GM10266 (cell line): ENCODE measurements around the gene PUM2.

Experiments
- DNase-seq: peaks from one replicate; pipeline ENCODE4 v3.0.0; 2012; ENCODE audit errors: extremely low spot score
- CTCF ChIP-seq: IDR thresholded peaks from 2 replicates; pipeline ENCODE4 v1.5.1; 2012; ENCODE audit warnings: mild to moderate bottlenecking, low read depth; ENCODE audit not compliant: control insufficient read depth, insufficient read depth; ENCODE audit errors: missing control alignments

PUM2 gene

GRCh38 chr2:20366672-20367116 is 16.1 kb upstream of the PUM2 start:
- DNase-seq = no peak
- TF ChIP-seq CTCF = no peak

GRCh38 chr2:20365249-20365817 is 14.7 kb upstream of the PUM2 start:
- DNase-seq = peak; percentile 64
- no peak for TF ChIP-seq CTCF

- no peak for TF ChIP-seq CTCF
- DNase-seq = no peak
These were observed 12.9 kb upstream of the PUM2 start for GRCh38 chr2:20363578-20363977.

GRCh38 chr2:20362701-20363435 is 12.2 kb upstream of the PUM2 start:
- TF ChIP-seq CTCF = no peak
- DNase-seq = no peak

GRCh38 chr2:20361893-20362292 is 11.2 kb upstream of the PUM2 start:
- TF ChIP-seq CTCF = no peak
- DNase-seq = no peak

GRCh38 chr2:20359096-20359495 is 8.5 kb upstream of the PUM2 start:
- TF ChIP-seq CTCF = no peak
- DNase-seq = no peak
